ENCODE data around the gene ACSL5.

The ACSL5 gene

GRCh38 chr10:112336556-112337201, 37.2 kb upstream of the ACSL5 start:
- Histone ChIP-seq H3K36me3 (ENCODE audit: insufficient read depth, low read length) (no peaks in the 10 kb centered on the region), H3K27ac (ENCODE audit: low read depth, low read length) (no peak overlapping the region), H3K4me3 (ENCODE audit: low read depth, low read length) (no peak overlapping the region), H3K4me1 (ENCODE audit: control insufficient read depth, insufficient read depth, low read length, unreplicated experiment) (peaks cover 15% of the 10 kb centered on the region), H3K27me3 (ENCODE audit: insufficient read depth, low read length) (no peaks in the 10 kb centered on the region), H3K79me2 (ENCODE audit: control insufficient read depth, insufficient read depth, low read length, unreplicated experiment) (no peaks in the 10 kb centered on the region), H2AFZ (ENCODE audit: low read length, unreplicated experiment) (no peak overlapping the region)

GRCh38 chr10:112338957-112339356, 35.0 kb upstream of the ACSL5 start:
- Histone ChIP-seq H3K4me3 (ENCODE audit: low read depth, low read length) (no peak overlapping the region), H3K27ac (ENCODE audit: low read depth, low read length) (no peak overlapping the region), H3K36me3 (ENCODE audit: insufficient read depth, low read length) (no peaks in the 10 kb centered on the region), H3K27me3 (ENCODE audit: insufficient read depth, low read length) (no peaks in the 10 kb centered on the region), H3K79me2 (ENCODE audit: control insufficient read depth, insufficient read depth, low read length, unreplicated experiment) (no peaks in the 10 kb centered on the region), H2AFZ (ENCODE audit: low read length, unreplicated experiment) (no peak overlapping the region), H3K4me1 (ENCODE audit: control insufficient read depth, insufficient read depth, low read length, unreplicated experiment) (peaks cover 10% of the 10 kb centered on the region)

DNA sequence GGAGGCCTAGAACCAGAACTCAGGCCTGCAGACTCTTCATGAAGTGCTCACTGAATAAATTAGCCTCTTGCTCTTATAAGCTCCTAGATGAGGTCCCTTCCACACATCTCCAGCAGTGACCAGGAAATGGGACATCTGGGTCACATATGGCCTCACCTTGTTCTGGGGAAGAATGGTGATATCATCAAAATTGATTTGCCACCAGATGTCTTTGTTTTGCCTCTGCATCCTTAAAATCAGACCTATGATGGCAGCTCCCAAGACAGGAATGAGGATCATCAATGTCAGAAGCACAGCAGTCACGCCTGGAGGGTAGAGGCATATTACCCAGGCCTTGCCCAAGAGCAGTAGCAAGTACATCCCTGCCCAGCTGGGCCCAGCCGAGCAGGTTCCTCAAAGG, 33.3 kb upstream of the ACSL5 start:
- Histone ChIP-seq H2AFZ (ENCODE audit: low read length, unreplicated experiment) (no peak overlapping the region), H3K27ac (ENCODE audit: low read depth, low read length) (no peak overlapping the region), H3K79me2 (ENCODE audit: control insufficient read depth, insufficient read depth, low read length, unreplicated experiment) (no peaks in the 10 kb centered on the region), H3K27me3 (ENCODE audit: insufficient read depth, low read length) (no peaks in the 10 kb centered on the region), H3K4me3 (ENCODE audit: low read depth, low read length) (no peak overlapping the region), H3K4me1 (ENCODE audit: control insufficient read depth, insufficient read depth, low read length, unreplicated experiment) (peaks cover 2% of the 10 kb centered on the region), H3K36me3 (ENCODE audit: insufficient read depth, low read length) (no peaks in the 10 kb centered on the region)

GRCh38 chr10:112343056-112343806, 30.7 kb upstream of the ACSL5 start:
- Histone ChIP-seq H3K27ac (ENCODE audit: low read depth, low read length) (no peak overlapping the region), H3K79me2 (ENCODE audit: control insufficient read depth, insufficient read depth, low read length, unreplicated experiment) (no peaks in the 10 kb centered on the region), H2AFZ (ENCODE audit: low read length, unreplicated experiment) (no peak overlapping the region), H3K4me1 (ENCODE audit: control insufficient read depth, insufficient read depth, low read length, unreplicated experiment) (no peaks in the 10 kb centered on the region), H3K4me3 (ENCODE audit: low read depth, low read length) (no peak overlapping the region), H3K36me3 (ENCODE audit: insufficient read depth, low read length) (no peaks in the 10 kb centered on the region), H3K27me3 (ENCODE audit: insufficient read depth, low read length) (no peaks in the 10 kb centered on the region)

GRCh38 chr10:112344261-112344660, 29.7 kb upstream of the ACSL5 start:
- no peak overlapping the region for H3K27ac ChIP-seq (ENCODE audit: low read depth, low read length)
- no peaks in the 10 kb centered on the region for H3K79me2 ChIP-seq (ENCODE audit: control insufficient read depth, insufficient read depth, low read length, unreplicated experiment)
- no peak overlapping the region for H2AFZ ChIP-seq (ENCODE audit: low read length, unreplicated experiment)
- H3K27me3 ChIP-seq (ENCODE audit: insufficient read depth, low read length), result no peaks in the 10 kb centered on the region
- no peak overlapping the region for H3K4me3 ChIP-seq (ENCODE audit: low read depth, low read length)
- no peaks in the 10 kb centered on the region for H3K4me1 ChIP-seq (ENCODE audit: control insufficient read depth, insufficient read depth, low read length, unreplicated experiment)
- H3K36me3 ChIP-seq (ENCODE audit: insufficient read depth, low read length), result no peaks in the 10 kb centered on the region

GRCh38 chr10:112345202-112345601, 28.7 kb upstream of the ACSL5 start:
- H3K27me3 ChIP-seq (ENCODE audit: insufficient read depth, low read length), result no peaks in the 10 kb centered on the region
- H3K79me2 ChIP-seq (ENCODE audit: control insufficient read depth, insufficient read depth, low read length, unreplicated experiment), result no peaks in the 10 kb centered on the region
- no peak overlapping the region for H3K4me3 ChIP-seq (ENCODE audit: low read depth, low read length)
- no peak overlapping the region for H3K27ac ChIP-seq (ENCODE audit: low read depth, low read length)
- H3K36me3 ChIP-seq (ENCODE audit: insufficient read depth, low read length), result no peaks in the 10 kb centered on the region
- H3K4me1 ChIP-seq (ENCODE audit: control insufficient read depth, insufficient read depth, low read length, unreplicated experiment), result no peaks in the 10 kb centered on the region
- H2AFZ ChIP-seq (ENCODE audit: low read length, unreplicated experiment), result no peak overlapping the region

GRCh38 chr10:112345743-112346142, 28.2 kb upstream of the ACSL5 start:
- Histone ChIP-seq H2AFZ (ENCODE audit: low read length, unreplicated experiment) (no peak overlapping the region), H3K4me1 (ENCODE audit: control insufficient read depth, insufficient read depth, low read length, unreplicated experiment) (no peaks in the 10 kb centered on the region), H3K27me3 (ENCODE audit: insufficient read depth, low read length) (no peaks in the 10 kb centered on the region), H3K4me3 (ENCODE audit: low read depth, low read length) (no peak overlapping the region), H3K79me2 (ENCODE audit: control insufficient read depth, insufficient read depth, low read length, unreplicated experiment) (no peaks in the 10 kb centered on the region), H3K36me3 (ENCODE audit: insufficient read depth, low read length) (no peaks in the 10 kb centered on the region), H3K27ac (ENCODE audit: low read depth, low read length) (no peak overlapping the region)

DNA sequence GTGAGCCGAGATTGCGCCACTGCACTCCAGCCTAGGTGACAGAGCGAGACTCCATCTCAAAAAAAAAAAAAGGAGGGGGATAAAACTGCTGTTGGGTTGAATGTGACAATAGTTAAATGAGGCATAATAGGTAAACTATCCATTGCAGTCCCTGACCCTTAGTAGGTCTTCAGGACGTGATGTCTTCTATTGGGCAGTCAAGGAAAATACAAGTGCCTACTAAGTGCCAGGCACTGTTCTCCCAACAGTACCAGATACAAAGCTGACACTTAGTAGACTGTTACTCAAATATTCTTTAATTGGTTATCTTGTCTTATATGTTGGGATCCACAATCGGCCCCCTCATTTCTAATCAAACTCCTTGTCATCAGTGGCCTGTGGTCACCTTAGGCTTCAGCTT, 27.1 kb upstream of the ACSL5 start:
- Histone ChIP-seq H3K27me3 (ENCODE audit: insufficient read depth, low read length) (no peaks in the 10 kb centered on the region), H3K4me1 (ENCODE audit: control insufficient read depth, insufficient read depth, low read length, unreplicated experiment) (no peaks in the 10 kb centered on the region), H3K79me2 (ENCODE audit: control insufficient read depth, insufficient read depth, low read length, unreplicated experiment) (no peaks in the 10 kb centered on the region), H3K36me3 (ENCODE audit: insufficient read depth, low read length) (no peaks in the 10 kb centered on the region), H2AFZ (ENCODE audit: low read length, unreplicated experiment) (no peak overlapping the region), H3K4me3 (ENCODE audit: low read depth, low read length) (no peak overlapping the region), H3K27ac (ENCODE audit: low read depth, low read length) (no peak overlapping the region)

DNA sequence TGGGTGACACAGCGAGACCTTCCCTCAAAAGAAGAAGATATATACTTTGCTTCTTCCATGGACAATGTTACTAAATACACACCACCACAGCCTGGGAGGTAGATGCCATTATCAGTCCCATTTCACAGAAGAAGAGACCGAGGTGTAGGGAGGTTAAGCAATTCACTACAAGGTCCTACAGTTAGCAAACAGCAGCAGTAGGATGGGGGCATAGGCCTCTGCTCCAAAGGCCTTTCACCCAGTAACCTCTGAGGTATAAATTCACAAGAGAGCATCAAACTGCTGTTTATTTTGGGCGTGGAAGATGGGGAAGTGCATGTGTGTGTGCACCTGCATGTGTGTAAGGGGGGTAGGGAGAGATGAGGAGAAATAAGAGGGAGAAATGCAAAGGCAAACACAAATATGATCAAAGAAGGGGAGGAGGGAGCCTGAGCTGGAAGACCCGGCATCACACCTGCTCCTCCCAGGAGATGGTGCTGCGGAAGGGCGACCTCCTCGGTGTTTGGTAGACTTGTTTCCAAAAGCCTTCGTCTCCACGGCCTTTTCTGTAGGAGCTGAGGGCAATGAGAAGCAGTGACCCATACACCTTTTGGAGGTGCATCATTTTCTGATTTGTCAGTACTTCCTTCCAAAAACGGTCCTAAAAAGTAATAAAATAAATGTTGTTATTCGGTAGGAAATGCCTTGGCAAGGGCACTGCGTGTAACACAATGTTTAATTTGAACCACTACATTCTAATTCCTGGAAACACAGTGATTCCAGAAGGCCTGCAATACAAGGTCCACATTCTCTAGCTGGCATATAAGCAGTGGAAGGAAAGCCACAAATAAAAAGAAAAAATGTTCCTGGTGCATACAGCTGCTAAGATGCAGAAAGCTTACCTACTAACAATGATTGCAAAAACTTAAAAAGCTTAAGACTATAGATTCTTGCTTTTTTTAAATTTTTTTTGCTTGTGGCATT, 25.9 kb upstream of the ACSL5 start:
- H3K27ac ChIP-seq (ENCODE audit: low read depth, low read length), result no peak overlapping the region
- H3K4me3 ChIP-seq (ENCODE audit: low read depth, low read length), result no peak overlapping the region
- no peaks in the 10 kb centered on the region for H3K27me3 ChIP-seq (ENCODE audit: insufficient read depth, low read length)
- H3K79me2 ChIP-seq (ENCODE audit: control insufficient read depth, insufficient read depth, low read length, unreplicated experiment), result no peaks in the 10 kb centered on the region
- H2AFZ ChIP-seq (ENCODE audit: low read length, unreplicated experiment), result no peak overlapping the region
- no peaks in the 10 kb centered on the region for H3K4me1 ChIP-seq (ENCODE audit: control insufficient read depth, insufficient read depth, low read length, unreplicated experiment)
- H3K36me3 ChIP-seq (ENCODE audit: insufficient read depth, low read length), result no peaks in the 10 kb centered on the region

- no peak overlapping the region for H2AFZ ChIP-seq (ENCODE audit: low read length, unreplicated experiment)
- no peaks in the 10 kb centered on the region for H3K79me2 ChIP-seq (ENCODE audit: control insufficient read depth, insufficient read depth, low read length, unreplicated experiment)
- H3K36me3 ChIP-seq (ENCODE audit: insufficient read depth, low read length), result no peaks in the 10 kb centered on the region
- no peak overlapping the region for H3K4me3 ChIP-seq (ENCODE audit: low read depth, low read length)
- H3K4me1 ChIP-seq (ENCODE audit: control insufficient read depth, insufficient read depth, low read length, unreplicated experiment), result no peaks in the 10 kb centered on the region
- no peaks in the 10 kb centered on the region for H3K27me3 ChIP-seq (ENCODE audit: insufficient read depth, low read length)
- H3K27ac ChIP-seq (ENCODE audit: low read depth, low read length), result no peak overlapping the region
These were observed 25.2 kb upstream of the ACSL5 start for GRCh38 chr10:112348759-112349158.

Measured in ACC112 (cell line).